K562 (cell line): ENCODE measurements around the gene OSM. TPM values are rescaled to one million over a fixed set of nuclear protein-coding genes. Genes with fewer than 3 reads are reported as not detected.

Experiments used
- ATAC-seq: fragments of 200-7000 bp; cut with Tn5 transposase; 3 replicates; pipeline ENCODE4 v1.9.1; 2020; ENCODE audit warnings: moderate library complexity
- BruUV-seq: library from RNA; stranded (reverse); fragments of 400-500 nt; replicated peaks from 2 replicates; lab custom pipeline; 2021; lab: Mats Ljungman, UMichigan
- CTCF ChIA-PET: fragments of 300-600 bp; formaldehyde crosslinking; extraction: SDS; loops from one replicate; lab custom pipeline; 2021; ENCODE audit warnings: low intra/inter-chr PET ratio; lab: Yijun Ruan, JAX
- POLR2A ChIA-PET: fragments of 300-600, 350-650 bp; sonication (Branson Sonifier 250); formaldehyde crosslinking; extraction: SDS; loops from one replicate; lab custom pipeline; 2021; ENCODE audit warnings: antibody characterized with exemption, inconsistent platforms; lab: Yijun Ruan, JAX
- DNase-seq, 4 experiments: peaks; one replicate each; pipeline versions ENCODE4 v3.0.0 to v3.0.0-alpha.2; 2011 to 2018; ENCODE audit warnings: low spot score in 3 of 4, mixed read lengths in 3 of 4; ENCODE audit errors: extremely low read depth in 1 of 4
- FAIRE-seq: peaks from 2 replicates; lab custom pipeline; 2011; peaks lifted over from hg19 to GRCh38; lab: Jason Lieb, UNC
- H2AFZ ChIP-seq: 2 replicates; pipeline ENCODE4 v1.6.0; 2011; ENCODE audit warnings: low read depth, low read length, control low read depth, inconsistent platforms
- H3K27ac ChIP-seq: fragments of 200-600 bp; 3 replicates; pipeline ENCODE4 v1.8.0; 2011; ENCODE audit warnings: low read depth, mild to moderate bottlenecking, control low read depth, inconsistent platforms, low read length, moderate library complexity, mixed read lengths; ENCODE audit errors: extremely low read depth
- H3K27me3 ChIP-seq, 2 experiments: fragments of 300-600 bp in 1 of 2; 2 replicates in 1 of 2; 3 replicates in 1 of 2; pipeline versions ENCODE4 v1.6.0 to v1.8.0; 2011; ENCODE audit warnings: inconsistent platforms in 2 of 2, low read length in 2 of 2, mild to moderate bottlenecking in 1 of 2, mixed read lengths in 1 of 2, moderate library complexity in 1 of 2; ENCODE audit not compliant: control insufficient read depth in 2 of 2, insufficient read depth in 2 of 2
- H3K36me3 ChIP-seq: fragments of 300-600 bp; 3 replicates; pipeline ENCODE4 v1.8.0; 2011; ENCODE audit warnings: mild to moderate bottlenecking, low read length, inconsistent platforms; ENCODE audit not compliant: control insufficient read depth, insufficient read depth
- H3K4me1 ChIP-seq, 2 experiments: fragments of 200-600 bp in 1 of 2; replicated peaks in 1 of 2; 2 replicates in 1 of 2; 3 replicates in 1 of 2; pipeline versions ENCODE4 v1.5.1 to v1.8.0; 2011; ENCODE audit warnings: inconsistent platforms in 2 of 2, low read length in 2 of 2, mild to moderate bottlenecking in 1 of 2, mixed read lengths in 1 of 2, moderate library complexity in 1 of 2; ENCODE audit not compliant: control insufficient read depth in 2 of 2, insufficient read depth in 2 of 2
- H3K4me2 ChIP-seq: 2 replicates; pipeline ENCODE4 v1.6.1; 2011; ENCODE audit warnings: low read length, control low read depth, inconsistent platforms, mixed read lengths; ENCODE audit not compliant: insufficient read depth
- H3K4me3 ChIP-seq: fragments of 200-600 bp; sonication (generic), shearing (Covaris generic); 2 replicates; pipeline ENCODE4 v1.5.1; 2016; ENCODE audit warnings: control low read depth, inconsistent platforms
- H3K79me2 ChIP-seq: fragments of 200-600 bp; 3 replicates; pipeline ENCODE4 v1.8.0; 2011; ENCODE audit warnings: low read length, inconsistent platforms; ENCODE audit not compliant: control insufficient read depth, insufficient read depth
- H3K9ac ChIP-seq, 2 experiments: 2 replicates each; pipeline versions ENCODE4 v1.6.0 to v1.6.1; 2011; ENCODE audit warnings: low read depth in 2 of 2, low read length in 2 of 2, control low read depth in 1 of 2, inconsistent platforms in 1 of 2, mild to moderate bottlenecking in 1 of 2, mixed read lengths in 1 of 2; ENCODE audit not compliant: insufficient read depth in 1 of 2
- H3K9me1 ChIP-seq: one replicate; pipeline ENCODE4 v1.6.0; 2011; ENCODE audit warnings: inconsistent platforms, mild to moderate bottlenecking, low read length, moderate library complexity; ENCODE audit not compliant: control insufficient read depth, insufficient read depth
- H3K9me3 ChIP-seq: replicated peaks from 2 replicates; pipeline ENCODE4 v1.5.1; 2011; ENCODE audit warnings: low read depth, low read length, inconsistent platforms; ENCODE audit not compliant: control insufficient read depth, insufficient read depth
- H4K20me1 ChIP-seq: replicated peaks from 2 replicates; pipeline ENCODE4 v1.6.1; 2011; ENCODE audit warnings: low read length, inconsistent platforms, mixed read lengths; ENCODE audit not compliant: control insufficient read depth, insufficient read depth
- BRD9 ChIP-seq: fragments of 450-650 bp; IDR thresholded peaks from 2 replicates; pipeline ENCODE4 v1.6.1; 2018; ENCODE audit warnings: low read depth; ENCODE audit not compliant: partially characterized antibody
- EGR1 ChIP-seq: fragments of 450-650 bp; conservative IDR thresholded peaks from 2 replicates; pipeline ENCODE4 v1.6.1; 2017; ENCODE audit warnings: mild to moderate bottlenecking
- WGBS: fragments of 100-300 bp; shearing (Covaris generic); methylation state at CpG from one replicate; pipeline ENCODE4 v1.1.6; 2016; ENCODE audit warnings: low coverage, mixed read lengths; ENCODE audit not compliant: insufficient coverage; ENCODE audit errors: missing lambda C conversion rate; 5-methylcytosine and 5-hydroxymethylcytosine counted together
- in situ Hi-C: fragments of 300-500 bp; cut with MboI; formaldehyde crosslinking; loops from 4 replicates; pipeline ENCODE4 v1.15.0; 2018; ENCODE audit warnings: inconsistent platforms, mixed read lengths
- intact Hi-C: fragments of 100-400 bp; cut with micrococcal nuclease; formaldehyde crosslinking; loops from 2 replicates; pipeline ENCODE4 v1.14.2; 2022
- polyA plus RNA-seq, 8 experiments: library from polyadenylated mRNA; depleted of rRNA in 4 of 8; stranded (reverse) in 5 of 8; unstranded in 3 of 8; fragments of >200 nt; fragmentation: Nextera tagmentation in 2 of 8; fragmentation: Illumina TruSeq in 1 of 8; extraction: Ambion mirVana in 2 of 8; extraction: Trizol in 1 of 8; gene quantifications; 2 replicates each; pipeline versions ENCODE4 v1.2.1 to v1.2.3, GENCODE V29; 2011 to 2014; ENCODE audit warnings: inconsistent platforms in 1 of 8, missing spikeins in 1 of 8
- total RNA-seq, 7 experiments: library from RNA; depleted of rRNA in 6 of 7; stranded (reverse); fragments of >200 nt in 6 of 7; fragmentation: Illumina TruSeq in 2 of 7; extraction: Trizol in 2 of 7; gene quantifications; 2 replicates each; pipeline versions ENCODE4 v1.2.1 to v1.2.3, GENCODE V29; 2011 to 2021; ENCODE audit warnings: low replicate concordance in 1 of 7

The OSM gene
- total and polyA plus RNA-seq, 9 of the 15 experiments (the other 6 are each of a cell fraction or from before 2014, with no cell fraction given) = 0.22 TPM; not detected in 8

DNA sequence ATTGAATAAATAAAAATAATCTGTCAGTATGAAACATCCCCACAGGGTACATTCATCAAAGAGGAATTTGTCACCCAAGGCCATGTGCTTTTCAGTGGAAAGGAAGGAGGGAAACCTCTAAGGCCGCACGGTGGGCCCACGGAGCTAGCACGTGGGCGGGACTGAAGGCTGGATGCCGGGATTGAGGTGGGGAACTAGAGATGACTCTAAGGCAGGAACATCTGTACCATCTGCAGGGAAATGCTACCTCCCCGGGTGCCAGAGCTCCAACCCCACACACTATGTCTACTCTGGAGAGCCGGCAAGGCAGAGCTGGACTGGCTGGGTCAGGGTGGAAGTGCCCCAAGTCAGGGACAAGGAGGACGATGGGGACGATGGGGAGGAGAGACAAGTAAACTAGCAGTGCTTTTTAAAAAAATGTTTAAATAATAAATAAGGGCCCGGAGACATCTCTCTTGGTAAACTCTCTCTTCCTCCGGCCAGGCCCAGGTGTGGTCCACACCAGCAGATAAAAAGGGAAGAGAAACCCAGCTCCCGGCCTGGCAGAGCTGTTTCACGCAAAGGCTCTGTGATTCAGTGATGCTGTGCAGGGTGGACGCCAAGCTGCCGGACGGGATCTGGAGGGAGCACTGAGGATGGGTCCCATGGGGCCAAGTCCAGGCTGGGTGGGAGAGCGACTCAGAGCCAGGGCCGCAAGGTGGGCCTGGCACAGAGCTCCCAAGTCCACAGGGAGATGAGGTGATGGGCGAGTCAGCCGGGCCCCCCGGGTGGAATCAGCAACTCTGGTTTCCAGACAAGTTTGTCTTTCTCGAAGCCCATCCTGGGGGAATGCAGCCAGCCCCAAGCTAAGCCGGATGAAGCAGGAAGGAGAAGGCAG lies 25.9 kb downstream of the OSM start:
- Histone ChIP-seq H3K27me3 (peaks cover 0 to 29% of the 10 kb centered on the region in 2 experiments; a peak in 2 of 5 replicates), H2AFZ (no peak overlapping the region), H3K36me3 (no peaks in the 10 kb centered on the region), H3K4me1 (peaks cover 3 to 14% of the 10 kb centered on the region in 2 experiments; a peak in 3 of 5 replicates), H3K9me1 (no peaks in the 10 kb centered on the region), H3K27ac (no peak overlapping the region), H3K4me2 (no peak overlapping the region), H3K9me3 (no peaks in the 10 kb centered on the region), H3K9ac (no peak overlapping the region), H4K20me1 (0 out of 2 replicates have a peak, but pooled peaks cover 4% of the 10 kb centered on the region), H3K4me3 (no peak overlapping the region), H3K79me2 (no peaks in the 10 kb centered on the region)
- ATAC-seq (no peak), DNase-seq (no peak), FAIRE-seq (no peak)
- intact Hi-C loops = no loop called here
- CTCF ChIA-PET = no interaction called here
- 20% methylated on average over 21 of the region's 24 CpGs for WGBS
- in situ Hi-C loops = loop anchor here (5.0 kb wide), 1 partner anchor 133 kb away; no protein-coding TSS in a partner anchor
- no TSS peak for BruUV-seq
- 0 out of 2 replicates have a peak, but pooled peaks have one; percentile 14 for TF ChIP-seq EGR1
- no peak for TF ChIP-seq BRD9
- POLR2A ChIA-PET = interaction anchor here (0.5 to 0.6 kb wide), 2 partner anchors 9 to 63 kb away, joined by 3 read pairs; no protein-coding TSS in a partner anchor
